Measurements from ENCODE around the gene GNG8. TPM values are rescaled to one million over a fixed set of nuclear protein-coding genes. Genes with fewer than 3 reads are reported as not detected.
A peak's percentile ranks its signal among the peaks of the same experiment; 100 is the strongest.

GNG8 gene
- total and polyA plus RNA-seq, 2 of the 13 experiments (the other 11 are each of a cell fraction or from before 2014, with no cell fraction given): not detected

DNA sequence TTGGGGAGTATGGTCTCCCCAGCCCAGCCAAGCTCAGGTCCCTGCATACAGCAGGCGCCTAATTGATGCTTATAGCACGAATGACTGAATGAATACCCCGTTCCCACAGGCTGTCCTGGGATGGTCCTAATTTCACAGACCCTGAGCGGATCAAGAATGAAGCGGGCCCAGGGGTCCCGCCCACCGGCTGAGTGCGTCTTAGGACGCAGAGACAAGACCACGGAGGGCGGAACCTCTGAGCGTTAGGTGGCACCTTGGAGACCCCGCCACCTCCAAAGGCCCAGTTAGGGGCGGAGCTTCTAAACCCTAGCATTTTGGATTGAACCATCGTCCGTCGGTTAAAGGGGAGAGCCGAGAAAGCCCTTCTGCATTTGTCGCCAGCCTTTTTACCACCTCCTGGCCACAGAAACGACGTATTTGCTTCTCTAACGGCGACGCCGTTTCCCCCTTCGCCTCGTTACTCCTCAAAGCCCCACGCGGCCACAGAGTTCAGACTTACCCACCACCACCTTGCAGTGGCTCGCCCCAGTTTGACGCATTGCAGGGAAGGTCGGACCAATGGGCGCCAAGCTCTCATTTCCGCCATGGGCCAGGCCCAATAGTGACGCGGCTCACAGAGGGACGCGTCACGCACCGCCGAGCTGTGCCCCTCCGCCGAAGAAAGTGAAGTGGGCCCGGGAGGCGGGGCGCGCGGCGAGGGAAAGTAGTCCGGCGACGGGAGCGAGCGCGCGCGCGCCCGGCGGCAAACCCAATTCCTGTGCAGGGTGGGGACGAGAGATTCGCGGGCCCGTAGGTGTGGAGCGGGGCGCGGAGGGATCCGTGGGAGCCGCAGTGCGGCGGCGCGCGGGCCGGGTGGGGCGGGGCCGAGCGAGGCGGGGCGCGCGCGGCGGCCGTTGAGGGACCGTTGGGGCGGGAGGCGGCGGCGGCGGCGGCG lies 35.4 kb downstream of the GNG8 start (continued):
- TF ChIP-seq THAP9 (CRISPR knock-in tag; IDR thresholded peaks at IDR 0.05; ENCODE audit: borderline replicate concordance) (peak; percentile 60; the same call in 1 of the 2 replicates), ZNF775 (CRISPR knock-in tag; IDR thresholded peaks at IDR 0.05; ENCODE audit: borderline replicate concordance) (no peak), ZNF207 (IDR thresholded peaks at IDR 0.05; ENCODE audit: borderline replicate concordance) (no peak), HNRNPK (IDR thresholded peaks at IDR 0.05; ENCODE audit: low read depth, low read length, poor library complexity, severe bottlenecking) (peak; percentile 27), ETS1 (CRISPR knock-in tag; IDR thresholded peaks at IDR 0.05) (no peak), ZNF124 (CRISPR knock-in tag; IDR thresholded peaks at IDR 0.05) (peak; percentile 80), MIER3 (CRISPR knock-in tag; IDR thresholded peaks at IDR 0.05; ENCODE audit: borderline replicate concordance) (peak; percentile 52; the same call in 1 of the 2 replicates), ZNF17 (CRISPR knock-in tag; IDR thresholded peaks at IDR 0.05) (no peak), ZNF709 (CRISPR knock-in tag; IDR thresholded peaks at IDR 0.05) (peak; percentile 94), ZNF18 (CRISPR knock-in tag; IDR thresholded peaks at IDR 0.05; ENCODE audit: insufficient replicate concordance) (peak; percentile 70), XRCC5 (optimal IDR thresholded peaks at IDR 0.05; ENCODE audit: low read length) (peak; percentile 95), ZNF256 (CRISPR knock-in tag; conservative IDR thresholded peaks at IDR 0.05) (0 out of 2 replicates have a peak, but pooled peaks have one; percentile 22), REPIN1 (CRISPR knock-in tag; IDR thresholded peaks at IDR 0.05; ENCODE audit: borderline replicate concordance, low read depth) (peak; percentile 60; the same call in 1 of the 2 replicates), ZC3H4 (CRISPR knock-in tag; IDR thresholded peaks at IDR 0.05; ENCODE audit: borderline replicate concordance) (no peak), ZNF562 (CRISPR knock-in tag; IDR thresholded peaks at IDR 0.05; ENCODE audit: borderline replicate concordance) (no peak)
- TF ChIP-seq, protein P1, sequence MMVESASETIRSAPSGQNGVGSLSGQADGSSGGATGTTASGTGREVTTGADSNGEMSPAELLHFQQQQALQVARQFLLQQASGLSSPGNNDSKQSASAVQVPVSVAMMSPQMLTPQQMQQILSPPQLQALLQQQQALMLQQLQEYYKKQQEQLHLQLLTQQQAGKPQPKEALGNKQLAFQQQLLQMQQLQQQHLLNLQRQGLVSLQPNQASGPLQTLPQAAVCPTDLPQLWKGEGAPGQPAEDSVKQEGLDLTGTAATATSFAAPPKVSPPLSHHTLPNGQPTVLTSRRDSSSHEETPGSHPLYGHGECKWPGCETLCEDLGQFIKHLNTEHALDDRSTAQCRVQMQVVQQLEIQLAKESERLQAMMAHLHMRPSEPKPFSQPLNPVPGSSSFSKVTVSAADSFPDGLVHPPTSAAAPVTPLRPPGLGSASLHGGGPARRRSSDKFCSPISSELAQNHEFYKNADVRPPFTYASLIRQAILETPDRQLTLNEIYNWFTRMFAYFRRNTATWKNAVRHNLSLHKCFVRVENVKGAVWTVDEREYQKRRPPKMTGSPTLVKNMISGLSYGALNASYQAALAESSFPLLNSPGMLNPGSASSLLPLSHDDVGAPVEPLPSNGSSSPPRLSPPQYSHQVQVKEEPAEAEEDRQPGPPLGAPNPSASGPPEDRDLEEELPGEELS (CRISPR knock-in tag; IDR thresholded peaks at IDR 0.05): peak; percentile 16; the same call in 1 of the 2 replicates
- TF ChIP-seq, protein P2, sequence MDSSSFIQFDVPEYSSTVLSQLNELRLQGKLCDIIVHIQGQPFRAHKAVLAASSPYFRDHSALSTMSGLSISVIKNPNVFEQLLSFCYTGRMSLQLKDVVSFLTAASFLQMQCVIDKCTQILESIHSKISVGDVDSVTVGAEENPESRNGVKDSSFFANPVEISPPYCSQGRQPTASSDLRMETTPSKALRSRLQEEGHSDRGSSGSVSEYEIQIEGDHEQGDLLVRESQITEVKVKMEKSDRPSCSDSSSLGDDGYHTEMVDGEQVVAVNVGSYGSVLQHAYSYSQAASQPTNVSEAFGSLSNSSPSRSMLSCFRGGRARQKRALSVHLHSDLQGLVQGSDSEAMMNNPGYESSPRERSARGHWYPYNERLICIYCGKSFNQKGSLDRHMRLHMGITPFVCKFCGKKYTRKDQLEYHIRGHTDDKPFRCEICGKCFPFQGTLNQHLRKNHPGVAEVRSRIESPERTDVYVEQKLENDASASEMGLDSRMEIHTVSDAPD (CRISPR knock-in tag; IDR thresholded peaks at IDR 0.05): no peak
